NB4 (cell line): ENCODE measurements around the gene VIT.

Source experiments
- DNase-seq: peaks from one replicate; pipeline ENCODE4 v3.0.0; 2010; ENCODE audit warnings: low read depth
- H3K4me3 ChIP-seq: one replicate; pipeline ENCODE4 v1.5.1; 2011; ENCODE audit warnings: mild to moderate bottlenecking, low read depth, low read length, moderate library complexity
- MAX ChIP-seq: IDR thresholded peaks from 2 replicates; pipeline ENCODE4 v1.6.1; 2011; ENCODE audit warnings: low read depth, low read length
- MYC ChIP-seq: IDR thresholded peaks from 2 replicates; pipeline ENCODE4 v1.6.1; 2011; ENCODE audit warnings: low read depth, low read length
- POLR2A ChIP-seq: IDR thresholded peaks from 2 replicates; pipeline ENCODE4 v1.6.1; 2011; ENCODE audit warnings: mild to moderate bottlenecking; ENCODE audit not compliant: insufficient read length; ENCODE audit errors: extremely low read depth
- TF ChIP-seq, protein P1 (sequence below): IDR thresholded peaks from one replicate; pipeline ENCODE4 v1.5.1; 2012; ENCODE audit warnings: low read depth, low read length

Gene VIT

GRCh38 chr2:36663851-36664695 lies 32.4 kb upstream of the VIT start:
- no peak for TF ChIP-seq MYC
- TF ChIP-seq MAX: no peak
- TF ChIP-seq, protein P1, sequence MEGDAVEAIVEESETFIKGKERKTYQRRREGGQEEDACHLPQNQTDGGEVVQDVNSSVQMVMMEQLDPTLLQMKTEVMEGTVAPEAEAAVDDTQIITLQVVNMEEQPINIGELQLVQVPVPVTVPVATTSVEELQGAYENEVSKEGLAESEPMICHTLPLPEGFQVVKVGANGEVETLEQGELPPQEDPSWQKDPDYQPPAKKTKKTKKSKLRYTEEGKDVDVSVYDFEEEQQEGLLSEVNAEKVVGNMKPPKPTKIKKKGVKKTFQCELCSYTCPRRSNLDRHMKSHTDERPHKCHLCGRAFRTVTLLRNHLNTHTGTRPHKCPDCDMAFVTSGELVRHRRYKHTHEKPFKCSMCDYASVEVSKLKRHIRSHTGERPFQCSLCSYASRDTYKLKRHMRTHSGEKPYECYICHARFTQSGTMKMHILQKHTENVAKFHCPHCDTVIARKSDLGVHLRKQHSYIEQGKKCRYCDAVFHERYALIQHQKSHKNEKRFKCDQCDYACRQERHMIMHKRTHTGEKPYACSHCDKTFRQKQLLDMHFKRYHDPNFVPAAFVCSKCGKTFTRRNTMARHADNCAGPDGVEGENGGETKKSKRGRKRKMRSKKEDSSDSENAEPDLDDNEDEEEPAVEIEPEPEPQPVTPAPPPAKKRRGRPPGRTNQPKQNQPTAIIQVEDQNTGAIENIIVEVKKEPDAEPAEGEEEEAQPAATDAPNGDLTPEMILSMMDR: peak; percentile 71
- DNase-seq: peak; percentile 79
- no peak overlapping the region for H3K4me3 ChIP-seq

- no peak overlapping the region for H3K4me3 ChIP-seq
- TF ChIP-seq MYC (no peak), MAX (no peak), POLR2A (no peak)
- TF ChIP-seq, protein P1: no peak
- DNase-seq: no peak
Measured at GRCh38 chr2:36664696-36665076, 31.8 kb upstream of the VIT start.

DNA sequence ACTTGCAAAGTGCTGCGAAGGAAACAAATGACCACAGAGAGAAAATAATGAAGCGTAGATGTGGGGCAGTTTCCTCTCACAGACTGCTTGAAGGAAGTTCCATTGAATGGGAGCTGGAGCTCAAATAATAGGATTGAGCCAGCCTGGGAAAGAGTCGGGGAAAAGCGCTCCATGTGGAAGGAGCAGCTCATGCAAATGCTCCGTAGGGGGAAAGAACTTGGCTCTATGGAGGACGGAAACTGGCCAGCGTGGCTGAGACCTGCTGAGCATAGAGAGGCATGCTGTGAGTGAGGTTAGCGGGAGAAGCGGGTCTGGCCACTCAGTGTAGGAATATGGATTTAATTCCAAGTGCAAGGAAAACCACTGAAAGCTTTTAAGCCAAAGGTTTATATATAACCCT lies 28.6 kb upstream of the VIT start:
- TF ChIP-seq, protein P1: no peak
- TF ChIP-seq POLR2A (no peak), MAX (no peak), MYC (no peak)

DNA sequence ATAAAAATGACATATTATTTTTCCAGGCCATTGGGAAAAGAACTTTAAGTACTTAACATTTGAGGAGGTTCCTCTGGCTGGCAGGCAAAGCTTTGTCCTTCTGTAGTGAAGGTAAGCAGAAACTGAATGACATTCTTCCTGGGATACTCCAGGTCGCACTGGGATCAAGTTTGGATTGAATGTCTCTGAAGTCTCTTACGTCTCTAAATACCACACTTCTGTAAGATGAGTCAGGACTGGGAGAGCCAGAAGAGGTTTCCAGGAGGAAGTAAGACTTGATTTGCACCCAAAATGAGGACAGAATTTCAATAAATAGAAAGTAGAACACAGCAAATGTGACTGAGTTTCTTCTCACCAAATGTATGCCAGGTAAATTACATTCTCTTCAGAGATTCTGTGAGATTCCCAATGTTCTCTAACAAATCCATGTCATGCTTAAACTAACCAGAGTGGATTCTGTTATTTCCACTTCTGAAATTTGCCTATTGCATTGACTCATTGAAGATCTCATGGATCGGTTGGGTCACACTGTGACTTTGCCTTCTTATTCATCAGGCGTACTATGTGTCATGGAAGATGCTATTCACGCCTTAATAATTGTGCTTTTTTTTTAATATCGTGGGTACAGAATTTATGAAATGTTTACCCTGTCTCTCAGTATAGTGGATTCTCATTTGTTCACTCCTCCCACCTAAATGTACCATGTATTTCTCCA lies 25.5 kb upstream of the VIT start:
- TF ChIP-seq, protein P1: no peak
- TF ChIP-seq MAX: no peak
- no peak for TF ChIP-seq MYC
- TF ChIP-seq POLR2A: no peak
- H3K4me3 ChIP-seq: no peak overlapping the region
- no peak for DNase-seq

More for the DNA sequence above, 28.6 kb upstream of the VIT start:
- DNase-seq: no peak
- no peak overlapping the region for H3K4me3 ChIP-seq

DNA sequence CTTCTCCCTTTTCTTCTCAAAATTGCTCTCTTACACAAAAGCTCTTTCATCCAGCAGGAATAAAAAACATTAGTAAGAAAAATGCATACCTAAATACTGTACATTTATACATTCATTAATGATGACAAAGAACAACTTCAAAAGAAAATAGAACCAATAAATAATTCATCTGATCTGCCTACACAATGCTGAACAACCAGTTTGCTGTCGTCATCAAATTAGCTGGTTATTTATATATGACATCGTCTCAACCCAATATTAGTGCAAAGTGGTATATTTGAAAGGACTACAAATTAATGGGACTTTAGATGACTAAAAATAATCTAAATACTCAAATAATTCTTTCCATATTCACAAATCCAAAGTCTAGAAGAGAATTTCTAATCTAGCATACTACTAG lies 24.8 kb upstream of the VIT start:
- no peak overlapping the region for H3K4me3 ChIP-seq
- TF ChIP-seq POLR2A: no peak
- no peak for TF ChIP-seq MYC
- DNase-seq: no peak

DNA sequence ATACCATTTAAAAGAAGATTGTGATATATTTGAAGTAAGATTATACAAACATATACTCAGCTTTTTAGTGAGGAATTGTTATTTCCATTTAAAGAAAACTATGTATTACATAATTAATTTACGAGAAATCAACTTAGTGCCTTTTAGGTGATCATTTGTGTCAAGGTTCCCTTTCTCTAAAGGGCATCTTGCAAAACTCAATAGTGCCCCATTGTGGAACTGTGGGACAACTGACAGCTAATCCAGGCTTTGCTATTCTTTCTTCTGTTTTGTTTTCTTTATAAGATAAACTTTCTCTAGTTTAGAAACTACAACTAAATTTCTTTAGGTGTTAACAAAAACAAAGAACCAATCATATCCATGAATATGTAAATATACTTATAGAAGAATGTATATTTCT lies 24.3 kb upstream of the VIT start:
- no peak for TF ChIP-seq MAX
- TF ChIP-seq, protein P1: peak; percentile 46
- H3K4me3 ChIP-seq: no peak overlapping the region
- DNase-seq: peak; percentile 62
